Raji (cell line): ENCODE results near the gene P2RX7.
A peak's percentile ranks its signal among the peaks of the same experiment; 100 is the strongest.

Source experiments
- POLR2A ChIP-seq: IDR thresholded peaks from 2 replicates; pipeline ENCODE4 v1.6.1; 2011; ENCODE audit warnings: low read depth, low read length, control low read depth; ENCODE audit not compliant: insufficient read depth

The P2RX7 gene

GRCh38 chr12:121120989-121121755 lies 11.5 kb upstream of the P2RX7 start:
- no peak for TF ChIP-seq POLR2A

GRCh38 chr12:121121805-121122204 lies 10.9 kb upstream of the P2RX7 start:
- no peak for TF ChIP-seq POLR2A

- TF ChIP-seq POLR2A: no peak
Measured at GRCh38 chr12:121123488-121123887, 9.2 kb upstream of the P2RX7 start.

- no peak for TF ChIP-seq POLR2A
Measured at GRCh38 chr12:121124402-121125109, 8.1 kb upstream of the P2RX7 start.

- TF ChIP-seq POLR2A: no peak
Measured at GRCh38 chr12:121127501-121127900, 5.2 kb upstream of the P2RX7 start.

GRCh38 chr12:121128908-121129810 lies 3.5 kb upstream of the P2RX7 start:
- TF ChIP-seq POLR2A: peak; percentile 31; the same call in 1 of the 2 replicates

GRCh38 chr12:121129811-121130147 lies 2.9 kb upstream of the P2RX7 start:
- no peak for TF ChIP-seq POLR2A

GRCh38 chr12:121130866-121131373 lies 1.8 kb upstream of the P2RX7 start:
- TF ChIP-seq POLR2A: no peak

GRCh38 chr12:121131941-121132341 lies 735 bp upstream of the P2RX7 start:
- TF ChIP-seq POLR2A: no peak

GRCh38 chr12:121133838-121134237 lies 1.2 kb downstream of the P2RX7 start:
- TF ChIP-seq POLR2A: no peak

- no peak for TF ChIP-seq POLR2A
Measured at GRCh38 chr12:121135320-121135719, 2.6 kb downstream of the P2RX7 start.

- TF ChIP-seq POLR2A: no peak
Measured at GRCh38 chr12:121137512-121137911, 4.8 kb downstream of the P2RX7 start.

GRCh38 chr12:121138284-121138683 lies 5.6 kb downstream of the P2RX7 start:
- no peak for TF ChIP-seq POLR2A

GRCh38 chr12:121139286-121139685 lies 6.6 kb downstream of the P2RX7 start:
- TF ChIP-seq POLR2A: no peak
